Measurements from ENCODE around the gene CLDN22. TPM values are rescaled to one million over a fixed set of nuclear protein-coding genes. Genes with fewer than 3 reads are reported as not detected.
"Not testable (repeated sequence)": the region's sequence is repeated elsewhere in the genome, so short reads cannot be mapped to it uniquely, and the experiment has no call there.

CLDN22 gene
- total RNA-seq, 2 experiments from 2014 or later, result not detected

DNA sequence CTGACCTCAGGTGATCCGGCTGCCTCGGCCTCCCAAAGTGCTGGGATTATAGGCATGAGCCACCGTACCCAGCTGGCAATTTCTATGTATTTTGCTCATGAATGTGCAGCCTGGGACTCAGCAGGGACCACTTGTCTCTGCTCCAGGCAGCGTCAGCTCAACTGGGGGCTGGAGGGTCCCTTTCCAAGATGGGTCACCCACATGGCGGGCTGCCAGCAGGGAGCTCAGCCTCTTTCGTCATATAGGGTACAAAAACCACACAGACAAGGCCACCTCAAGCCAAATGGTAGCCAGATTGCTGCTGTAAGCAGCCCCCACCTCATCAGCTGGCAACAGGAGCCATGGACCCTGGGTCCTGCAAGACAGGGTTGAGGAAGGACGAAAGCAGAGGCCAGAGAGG is 4.5 kb upstream of the CLDN22 start:
- POLR2A ChIA-PET, result no interaction called here
- CTCF ChIA-PET, result no interaction called here

DNA sequence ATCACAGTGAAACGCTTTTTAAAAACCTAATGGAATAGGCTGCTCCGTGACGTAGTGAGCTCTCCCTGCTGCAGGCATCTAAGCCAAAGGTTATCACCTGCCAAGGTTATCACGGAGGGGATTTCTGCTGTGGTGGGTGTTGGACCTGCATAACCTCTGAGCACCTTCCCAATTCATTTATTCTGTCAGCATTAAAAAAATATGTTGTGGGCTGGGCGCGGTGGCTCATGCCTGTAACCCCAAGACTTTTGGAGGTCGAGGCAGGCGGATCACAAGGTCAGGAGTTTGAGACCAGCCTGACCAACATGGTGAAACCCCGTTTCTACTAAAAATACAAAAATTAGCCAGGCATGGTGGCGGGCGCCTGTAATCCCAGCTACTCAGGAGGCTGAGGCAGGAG is 4.0 kb upstream of the CLDN22 start:
- POLR2A ChIA-PET, CTCF ChIA-PET: not testable (repeated sequence)

DNA sequence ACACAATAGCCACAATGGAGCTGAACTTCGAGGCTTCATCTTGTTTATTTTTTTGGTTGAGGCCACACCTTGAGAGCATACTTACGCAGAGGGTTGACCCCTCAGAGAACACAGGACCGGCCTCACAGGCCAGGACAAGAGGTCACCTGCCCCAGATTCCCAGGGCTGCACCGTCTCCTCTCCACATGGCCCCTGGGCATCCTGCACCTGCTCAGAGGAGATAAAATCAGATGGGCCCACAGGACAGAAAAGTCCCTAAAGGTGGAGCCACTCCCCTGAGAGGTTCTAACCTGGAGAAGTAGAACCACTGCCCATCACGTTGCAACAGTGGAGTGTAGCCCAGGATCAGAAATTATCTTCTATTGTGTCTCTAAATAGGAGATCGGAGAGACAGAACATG is 3.2 kb upstream of the CLDN22 start:
- CTCF ChIA-PET, result no interaction called here
- POLR2A ChIA-PET, result no interaction called here

GRCh38 chr4:183322326-183322725 is 2.2 kb upstream of the CLDN22 start, which contains the start of gene CLDN24:
Gene CLDN24 (minus strand): TSS chr4:183322426. CDS start chr4:183322426, 0 bp downstream.
- ChIA-PET POLR2A (no interaction called here), CTCF (no interaction called here)

GRCh38 chr4:183321516-183321915 is 1.4 kb upstream of the CLDN22 start:
- ChIA-PET POLR2A (no interaction called here), CTCF (no interaction called here)

DNA sequence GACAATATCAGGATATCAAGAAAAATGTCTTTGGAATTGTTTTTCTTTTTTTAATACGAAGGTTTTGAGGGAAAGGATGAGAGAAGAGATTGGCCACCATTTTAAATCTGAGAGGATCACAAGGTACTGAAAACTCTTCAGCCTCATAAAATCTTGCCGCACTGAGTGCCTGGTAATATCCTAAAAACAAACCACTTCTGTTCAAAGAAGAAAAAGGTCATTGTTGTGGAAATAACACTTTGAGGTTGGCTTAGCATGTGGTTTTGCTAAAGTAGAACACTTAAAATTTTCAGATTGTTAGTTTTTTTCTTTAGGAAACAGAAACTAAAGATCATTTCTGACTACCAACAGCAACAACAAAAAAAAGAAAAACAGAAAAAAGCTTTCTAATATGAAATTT is 1.0 kb upstream of the CLDN22 start:
- POLR2A ChIA-PET, result no interaction called here
- CTCF ChIA-PET, result no interaction called here

- ChIA-PET POLR2A (no interaction called here), CTCF (no interaction called here)
Measured at GRCh38 chr4:183318656-183319055, 1.4 kb downstream of the CLDN22 start.

DNA sequence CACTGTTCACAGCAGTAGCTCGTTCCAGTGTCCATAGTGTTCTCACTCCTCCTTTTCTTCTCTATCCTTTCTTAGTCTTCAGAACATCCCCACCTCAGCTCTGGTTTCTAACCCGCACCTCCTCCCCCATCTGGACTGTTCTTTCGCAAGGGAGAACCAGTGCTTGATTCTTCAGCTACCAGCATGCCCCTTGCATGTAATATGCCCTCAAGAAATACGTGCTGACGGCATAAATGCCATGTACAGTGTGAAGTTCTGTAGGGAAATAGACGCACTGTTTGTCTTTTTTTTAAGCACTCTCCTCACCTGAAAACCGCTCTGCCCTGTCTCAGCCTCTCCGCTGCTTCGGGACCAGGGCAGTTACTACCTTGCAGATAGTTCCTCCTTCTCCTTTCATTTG is 5.3 kb downstream of the CLDN22 start:
- ChIA-PET POLR2A (no interaction called here), CTCF (no interaction called here)

DNA sequence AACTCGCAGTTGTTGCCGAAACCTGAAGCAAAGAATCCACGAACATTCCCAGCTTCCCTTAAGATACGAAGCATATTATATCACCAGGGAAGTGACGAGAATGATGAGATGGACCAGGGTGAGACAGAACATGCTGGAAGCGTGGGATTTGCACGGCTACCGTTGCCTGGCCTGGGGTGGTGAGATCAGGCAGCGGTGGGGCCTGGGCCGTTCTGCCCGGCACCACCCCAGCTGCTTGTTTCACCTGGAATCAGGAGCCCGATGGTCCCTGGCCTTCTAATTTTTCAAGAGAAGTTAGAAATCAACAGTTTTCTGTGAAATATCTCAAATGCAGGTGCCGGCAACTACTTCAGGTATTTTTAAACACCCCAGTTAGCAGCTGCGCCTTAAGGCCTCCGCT is 5.7 kb downstream of the CLDN22 start:
- ChIA-PET CTCF (no interaction called here), POLR2A (no interaction called here)

- ChIA-PET POLR2A (no interaction called here), CTCF (no interaction called here)
Measured at GRCh38 chr4:183312841-183313240, 7.2 kb downstream of the CLDN22 start.

DNA sequence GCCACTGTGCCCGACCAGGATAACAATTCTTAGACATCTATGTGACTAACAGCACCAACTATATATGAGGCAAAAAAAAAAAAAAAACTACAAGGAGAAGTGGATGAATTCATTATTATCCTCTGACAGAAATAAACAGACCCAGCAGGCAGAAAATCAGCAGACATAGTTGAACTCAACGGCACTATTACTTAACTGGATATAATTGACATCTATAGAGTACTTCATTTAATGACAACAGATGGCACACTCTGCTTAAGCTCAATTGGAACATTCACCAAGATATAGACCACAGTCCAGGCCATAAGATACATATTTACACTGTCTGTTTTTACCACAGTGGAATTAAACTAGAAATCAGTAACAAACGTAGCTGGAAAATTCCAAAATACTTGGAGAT is 13.3 kb downstream of the CLDN22 start:
- POLR2A ChIA-PET, result no interaction called here
- CTCF ChIA-PET, result no interaction called here

DNA sequence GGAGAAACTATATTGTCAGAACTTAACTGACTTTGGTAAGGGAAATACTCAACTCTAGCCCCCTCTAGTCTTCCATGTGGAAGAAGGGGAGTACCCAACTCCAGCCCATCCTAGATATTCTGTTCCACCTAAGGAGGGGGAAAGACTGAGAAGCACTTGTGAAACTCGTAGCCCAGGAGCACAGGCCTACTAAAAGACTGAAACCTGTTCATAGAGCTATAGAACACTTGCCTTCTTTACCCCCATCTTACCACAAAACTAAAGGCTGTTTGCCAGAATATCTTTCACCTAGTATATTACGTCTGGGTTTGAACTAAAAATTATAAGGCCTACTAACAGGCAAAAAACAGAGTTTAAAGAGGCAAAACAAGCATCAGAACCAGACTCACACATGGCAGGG is 15.5 kb downstream of the CLDN22 start:
- CTCF ChIA-PET, result no interaction called here
- POLR2A ChIA-PET, result no interaction called here

GRCh38 chr4:183304067-183304466 is 16.0 kb downstream of the CLDN22 start:
- POLR2A ChIA-PET, result no interaction called here
- CTCF ChIA-PET, result no interaction called here

- CTCF ChIA-PET, result no interaction called here
- POLR2A ChIA-PET, result no interaction called here
Measured at GRCh38 chr4:183303301-183303700, 16.8 kb downstream of the CLDN22 start.

- CTCF ChIA-PET, result no interaction called here
- POLR2A ChIA-PET, result no interaction called here
Measured at GRCh38 chr4:183300655-183301054, 19.4 kb downstream of the CLDN22 start.

DNA sequence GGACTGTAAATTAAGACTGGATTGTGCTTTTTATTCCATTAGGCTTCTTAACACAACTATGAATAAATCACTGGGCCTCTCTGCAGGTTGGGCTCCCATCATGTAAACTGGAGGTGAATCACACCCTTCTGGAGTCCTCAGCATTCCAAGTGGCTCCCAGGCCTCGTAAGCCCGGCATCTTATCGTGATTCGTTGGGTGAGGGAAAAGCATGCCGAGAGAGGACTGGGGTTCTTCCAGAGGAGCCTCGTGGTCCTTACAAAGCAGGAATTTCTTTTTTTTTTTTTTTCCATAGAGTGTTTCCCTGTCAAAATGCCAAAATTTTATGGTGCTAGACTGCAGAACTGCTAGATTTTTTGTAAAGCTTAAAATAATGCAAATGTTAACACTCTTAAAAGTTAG is 20.0 kb downstream of the CLDN22 start:
- POLR2A ChIA-PET, result no interaction called here
- CTCF ChIA-PET, result no interaction called here

- CTCF ChIA-PET, result no interaction called here
- POLR2A ChIA-PET, result no interaction called here
Measured at GRCh38 chr4:183299464-183299863, 20.6 kb downstream of the CLDN22 start.

GRCh38 chr4:183297675-183298074 is 22.4 kb downstream of the CLDN22 start:
- ChIA-PET CTCF (no interaction called here), POLR2A (no interaction called here)

DNA sequence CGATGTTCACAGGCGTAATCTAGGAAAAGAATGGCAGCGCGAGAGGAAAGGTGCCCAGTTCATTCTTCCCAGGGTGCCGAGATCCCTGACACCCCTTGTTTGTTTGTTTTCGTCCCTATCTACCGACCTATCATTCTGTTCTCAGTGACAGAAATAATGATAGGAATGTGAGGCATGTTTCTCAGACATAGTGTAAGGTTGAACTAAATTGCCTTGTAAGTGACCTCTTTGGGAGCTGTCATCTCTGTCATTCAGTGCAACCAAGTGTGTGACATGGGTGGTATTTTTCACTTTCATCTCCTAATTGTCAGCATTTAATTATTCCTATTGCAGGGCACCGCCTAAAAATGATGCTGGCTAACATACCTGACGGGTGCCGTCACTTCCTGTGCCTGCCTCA is 24.4 kb downstream of the CLDN22 start:
- ChIA-PET CTCF (no interaction called here), POLR2A (no interaction called here)

DNA sequence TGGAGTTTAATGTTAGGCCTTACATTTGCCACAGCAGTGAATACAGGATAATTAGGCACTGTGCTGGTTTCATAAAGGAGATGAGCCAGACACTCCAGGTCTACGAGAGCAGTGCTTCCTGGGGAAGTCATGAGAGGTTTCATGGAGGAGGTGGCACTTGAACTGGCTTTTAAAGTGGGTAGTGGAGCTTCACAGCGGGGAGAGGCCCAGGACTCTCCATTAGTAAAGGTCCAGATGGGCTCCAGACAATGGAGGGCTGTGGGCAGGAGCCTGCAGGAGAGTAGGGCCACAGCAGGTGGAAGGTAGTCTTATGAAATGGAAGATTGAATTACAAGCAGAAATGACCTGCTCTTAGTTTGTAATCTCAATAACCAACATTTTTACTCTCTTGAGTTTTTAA is 29.0 kb downstream of the CLDN22 start:
- CTCF ChIA-PET, result no interaction called here
- POLR2A ChIA-PET, result no interaction called here

GRCh38 chr4:183289688-183290087 is 30.4 kb downstream of the CLDN22 start:
- ChIA-PET CTCF (interaction anchor here (0.7 kb wide), 1 partner anchor 41 kb away, joined by 3 read pairs; no protein-coding TSS in a partner anchor), POLR2A (no interaction called here)

DNA sequence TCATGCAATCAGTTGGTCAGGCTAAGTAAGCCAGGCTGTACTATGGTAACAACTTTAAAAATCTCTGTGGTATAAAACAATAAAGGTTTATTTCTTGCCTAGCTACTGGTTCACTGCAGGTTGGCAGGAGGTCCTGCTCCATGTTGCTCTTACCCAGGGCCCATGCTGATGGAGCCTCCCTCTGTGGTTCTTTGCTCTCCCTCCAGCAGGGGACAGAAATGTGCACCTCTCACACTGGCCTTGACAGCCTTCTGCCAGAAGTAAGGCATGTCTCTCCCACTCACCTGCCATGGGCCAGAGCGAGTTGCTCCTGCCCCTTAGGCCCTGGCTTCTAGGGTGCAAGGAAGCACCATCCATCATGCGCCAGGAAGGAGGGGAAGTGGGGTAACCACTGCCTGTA is 31.1 kb downstream of the CLDN22 start:
- CTCF ChIA-PET, result no interaction called here
- POLR2A ChIA-PET, result no interaction called here

DNA sequence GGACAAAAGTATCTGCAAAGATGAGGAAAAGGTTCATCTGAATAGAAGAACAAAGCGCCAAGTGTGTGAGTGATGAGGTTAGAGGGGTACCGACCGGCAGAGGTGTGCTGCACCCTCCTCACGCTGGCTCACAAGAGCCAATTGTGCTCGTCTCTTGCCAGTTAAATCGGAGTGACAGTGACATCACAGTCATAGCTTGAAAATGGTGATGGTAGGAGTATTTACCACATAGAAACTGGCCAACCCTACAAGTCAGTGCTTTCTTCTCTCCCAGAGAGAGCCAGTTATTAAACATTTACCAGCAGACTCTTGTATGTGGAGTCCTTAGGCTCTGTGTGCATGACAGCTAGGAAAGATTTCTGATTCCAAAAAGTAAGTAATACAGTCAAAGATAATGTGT is 32.4 kb downstream of the CLDN22 start:
- POLR2A ChIA-PET, result no interaction called here
- CTCF ChIA-PET, result no interaction called here

DNA sequence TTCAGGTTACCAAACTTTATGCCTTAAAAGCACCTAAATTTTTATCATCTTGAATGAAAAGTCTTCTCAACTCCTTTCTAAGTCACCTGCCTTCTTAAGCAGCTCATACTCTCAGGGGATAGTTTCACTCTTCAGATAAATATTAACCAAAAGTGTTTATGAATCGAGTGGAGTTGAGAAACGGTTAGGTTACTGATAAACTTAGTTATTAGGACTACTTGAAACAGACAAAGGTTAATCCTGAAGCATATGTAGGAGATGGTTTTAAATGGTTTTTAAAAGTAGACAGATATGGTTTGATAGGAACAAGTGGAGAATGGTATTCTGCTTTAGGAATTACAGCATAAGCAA is 32.8 kb downstream of the CLDN22 start:
- CTCF ChIA-PET, result no interaction called here

More for the DNA sequence above, 32.8 kb downstream of the CLDN22 start:
- POLR2A ChIA-PET, result no interaction called here

Measured in activated CD8-positive, alpha-beta memory T cell treated with anti-CD3 and anti-CD28 coated beads for 36 hours (primary cell).